AG20443 (cell line): ENCODE results near the gene GRN.
"Not testable (repeated sequence)": the region's sequence is repeated elsewhere in the genome, so short reads cannot be mapped to it uniquely, and the experiment has no call there.

ENCODE experiments used
- DNase-seq: peaks from one replicate; pipeline ENCODE4 v3.0.0; 2012; ENCODE audit warnings: low spot score, mixed read lengths

The GRN gene

DNA sequence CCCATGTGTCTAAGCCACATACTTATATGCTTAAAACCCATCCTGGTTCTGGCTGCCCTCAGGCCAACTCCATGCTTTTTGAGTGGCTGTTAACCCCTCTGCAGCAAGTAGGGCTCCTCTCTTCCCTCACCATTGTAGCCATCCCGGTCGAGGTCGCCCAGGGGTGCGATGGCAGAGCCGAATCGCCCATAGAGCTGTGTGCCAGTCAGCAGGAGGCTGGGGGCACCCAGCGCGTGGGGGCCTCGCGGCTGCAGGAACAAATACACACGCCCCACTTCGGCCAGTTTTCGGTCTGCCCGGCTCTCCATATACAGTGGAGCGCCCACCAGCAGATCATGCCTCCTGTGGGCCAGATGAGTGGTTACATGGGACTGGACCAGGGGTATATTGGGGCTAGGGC, 38.3 kb downstream of the GRN start:
- no peak for DNase-seq

DNA sequence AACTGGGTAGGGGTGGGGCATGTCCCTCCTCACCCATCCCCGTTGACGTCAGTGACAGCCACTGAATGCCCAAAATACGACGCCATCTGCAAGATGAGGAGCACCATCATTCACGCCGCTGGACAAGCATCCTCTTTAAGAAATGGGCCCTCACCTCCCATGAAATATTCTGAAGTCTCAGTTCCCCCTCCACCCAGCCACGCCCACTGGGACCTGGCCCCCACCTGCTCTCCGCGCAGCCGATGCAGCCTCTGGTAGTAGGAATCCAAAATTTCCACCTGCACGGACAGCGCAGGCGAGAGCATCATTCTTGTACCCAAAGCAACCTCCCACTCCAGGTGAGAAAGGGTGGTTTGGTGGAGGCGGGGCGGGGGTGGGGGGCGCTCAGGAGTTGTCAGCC, 38.8 kb downstream of the GRN start:
- no peak for DNase-seq

- DNase-seq = no peak
Observed at GRCh38 chr17:44384281-44384822, 39.2 kb downstream of the GRN start.

GRCh38 chr17:44384823-44385286, 39.8 kb downstream of the GRN start:
- DNase-seq = peak; percentile 46

DNA sequence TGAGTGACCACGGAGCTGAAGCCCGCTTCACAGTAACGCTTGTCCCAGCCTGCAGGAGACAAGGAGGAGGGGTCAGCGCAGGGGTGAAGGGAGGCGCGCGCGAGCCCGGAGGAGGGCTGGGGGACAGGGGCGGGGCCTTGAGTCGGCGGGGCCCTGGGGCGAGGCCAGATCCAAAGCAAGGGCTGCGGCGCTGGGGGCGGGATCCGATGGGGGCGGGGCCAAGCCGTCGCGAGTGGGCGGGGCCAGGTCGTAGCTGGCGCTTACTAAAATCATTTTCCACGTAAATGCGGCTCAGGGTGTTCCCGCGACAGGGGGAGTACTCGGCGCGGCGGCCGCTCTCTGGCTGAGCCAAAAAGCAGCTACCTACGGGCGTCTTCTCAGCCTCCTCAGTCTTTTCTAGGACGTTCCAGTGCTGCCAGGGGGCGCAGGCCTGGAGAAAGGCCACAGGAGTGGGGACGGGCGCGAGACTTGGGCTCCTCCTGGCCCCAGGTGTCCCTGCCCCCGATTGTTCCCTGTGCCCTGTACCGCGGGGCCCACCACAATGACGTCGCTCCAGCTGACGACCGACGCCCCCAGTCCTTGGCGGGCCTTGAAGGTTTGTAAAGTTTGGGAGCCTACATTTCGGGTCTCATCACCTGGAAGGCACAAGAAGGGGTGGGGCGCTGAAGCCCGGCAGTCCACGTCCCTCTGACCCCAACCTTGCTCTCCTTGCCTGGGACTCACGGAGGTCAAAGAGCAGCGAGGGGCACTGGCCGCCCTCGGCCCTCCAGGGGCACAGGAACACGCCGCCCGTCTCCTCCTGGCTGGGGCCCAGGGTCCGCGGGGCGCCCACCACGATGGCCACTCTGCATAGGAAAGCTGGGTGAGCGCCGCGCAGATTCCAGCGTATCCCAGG, 40.4 kb downstream of the GRN start:
- peak; percentile 91 for DNase-seq

GRCh38 chr17:44386182-44386525, 41.1 kb downstream of the GRN start:
- no peak for DNase-seq

DNA sequence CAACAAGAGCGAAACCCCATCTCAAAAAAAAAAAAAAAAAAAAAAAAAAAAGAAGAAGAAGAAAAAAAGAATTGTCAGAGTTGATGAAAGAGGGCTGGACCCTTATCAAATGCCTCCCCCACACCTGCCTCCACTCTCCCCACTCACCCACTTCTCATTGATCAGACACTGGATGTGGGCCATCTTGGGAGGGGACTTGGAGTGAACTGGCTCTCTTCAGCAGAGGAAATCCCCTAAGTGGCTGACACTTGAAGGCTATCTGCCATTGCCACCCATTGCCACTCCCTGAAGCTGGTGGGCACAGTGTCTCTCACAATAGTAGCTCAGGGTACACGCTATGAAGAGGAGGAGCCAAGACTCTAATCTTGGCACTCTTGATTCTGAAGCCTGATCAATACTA, 42.7 kb downstream of the GRN start:
- no peak for DNase-seq

GRCh38 chr17:44389281-44389680, 44.2 kb downstream of the GRN start, which contains the start of gene ITGA2B:
Gene ITGA2B (minus strand): TSS chr17:44389649. CDS start chr17:44389473, 176 bp downstream.
- no peak for DNase-seq

GRCh38 chr17:44389723-44390202, 44.7 kb downstream of the GRN start:
- no peak for DNase-seq

- DNase-seq = no peak
Observed at GRCh38 chr17:44390250-44390870, 45.3 kb downstream of the GRN start.

DNA sequence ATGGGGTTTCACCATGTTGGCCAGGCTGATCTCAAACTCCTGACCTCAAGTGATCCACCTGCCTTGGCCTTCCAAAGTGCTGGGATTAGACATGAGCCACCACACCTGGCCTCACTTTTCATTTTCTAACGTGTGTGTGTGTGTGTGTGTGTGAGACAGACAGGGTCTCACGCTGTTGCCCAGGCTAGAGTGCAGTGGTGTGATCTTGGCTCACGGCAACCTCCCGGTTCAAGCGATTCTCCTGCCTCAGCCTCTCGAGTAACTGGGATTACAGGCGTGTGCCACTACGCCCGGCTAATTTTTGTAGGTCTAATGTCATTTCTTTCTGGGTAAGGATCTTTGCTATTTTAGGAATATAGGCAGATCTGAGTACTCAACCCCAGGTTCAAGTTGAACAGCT, 49.0 kb downstream of the GRN start:
- DNase-seq = not testable (repeated sequence)

DNA sequence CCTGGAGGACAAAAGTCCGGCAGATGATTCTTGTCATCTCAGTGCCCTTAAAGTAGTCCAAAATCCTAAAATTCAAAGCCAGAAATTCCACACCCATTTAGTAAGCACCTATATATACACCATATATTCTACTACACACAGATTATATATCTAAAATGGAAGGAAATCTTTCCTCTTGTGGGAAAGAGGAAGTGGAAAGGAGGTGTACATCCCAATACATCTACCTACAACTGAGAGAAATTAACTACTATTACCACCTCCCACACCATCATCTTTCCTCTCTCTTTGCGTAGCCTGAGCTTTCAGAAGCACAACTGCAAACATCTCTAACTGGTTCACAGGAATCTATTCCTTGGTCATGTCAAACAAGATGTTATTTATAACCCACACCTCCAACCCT, 49.7 kb downstream of the GRN start:
- no peak for DNase-seq

GRCh38 chr17:44396946-44397345, 51.8 kb downstream of the GRN start:
- DNase-seq = no peak

DNA sequence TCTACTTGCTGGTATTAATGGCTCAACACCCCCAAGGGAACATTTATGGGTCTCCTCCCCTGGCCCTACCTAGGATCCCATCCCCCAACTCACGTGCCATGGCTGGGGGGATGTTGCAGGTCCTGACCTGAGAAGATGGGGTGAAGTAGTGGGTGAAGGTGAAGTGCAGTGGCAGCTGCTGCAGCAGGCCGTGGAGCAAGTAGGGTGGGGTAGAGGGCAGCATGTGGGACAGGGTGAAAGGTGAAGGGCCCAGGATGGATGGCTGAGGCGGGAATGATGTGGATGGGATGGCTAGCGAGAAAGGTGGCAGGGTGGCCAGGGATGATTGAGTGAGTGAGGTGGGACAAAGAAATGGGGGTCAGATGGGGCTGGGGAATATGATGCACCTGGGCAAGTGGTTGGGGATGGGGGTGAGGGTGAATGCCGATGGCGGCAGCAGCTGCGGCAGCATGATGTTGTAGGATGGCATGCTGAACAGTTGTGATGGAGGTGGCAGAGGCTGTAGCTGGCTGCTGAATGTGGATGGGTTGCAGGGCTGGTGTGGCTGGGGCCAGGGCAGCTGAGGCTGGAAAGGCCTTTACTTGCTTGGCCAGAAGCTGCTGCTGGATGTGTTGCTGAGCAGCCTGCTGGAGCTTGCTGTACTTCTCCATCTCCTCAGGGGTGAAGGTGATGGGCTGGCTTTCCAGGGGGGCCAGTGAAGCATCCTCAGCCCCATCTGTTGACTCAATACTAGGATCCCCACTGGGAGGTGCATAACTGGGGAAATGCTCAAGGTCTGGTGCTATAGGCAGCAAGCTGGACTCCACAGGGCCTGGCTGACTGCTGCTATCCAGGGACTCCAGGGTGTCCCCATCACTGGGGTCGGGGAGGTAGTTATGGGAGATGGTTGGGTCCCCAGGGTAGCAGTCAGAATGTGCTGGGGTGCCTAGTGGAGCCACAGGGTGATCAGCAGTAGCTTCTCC, 52.7 kb downstream of the GRN start:
- DNase-seq = no peak

DNA sequence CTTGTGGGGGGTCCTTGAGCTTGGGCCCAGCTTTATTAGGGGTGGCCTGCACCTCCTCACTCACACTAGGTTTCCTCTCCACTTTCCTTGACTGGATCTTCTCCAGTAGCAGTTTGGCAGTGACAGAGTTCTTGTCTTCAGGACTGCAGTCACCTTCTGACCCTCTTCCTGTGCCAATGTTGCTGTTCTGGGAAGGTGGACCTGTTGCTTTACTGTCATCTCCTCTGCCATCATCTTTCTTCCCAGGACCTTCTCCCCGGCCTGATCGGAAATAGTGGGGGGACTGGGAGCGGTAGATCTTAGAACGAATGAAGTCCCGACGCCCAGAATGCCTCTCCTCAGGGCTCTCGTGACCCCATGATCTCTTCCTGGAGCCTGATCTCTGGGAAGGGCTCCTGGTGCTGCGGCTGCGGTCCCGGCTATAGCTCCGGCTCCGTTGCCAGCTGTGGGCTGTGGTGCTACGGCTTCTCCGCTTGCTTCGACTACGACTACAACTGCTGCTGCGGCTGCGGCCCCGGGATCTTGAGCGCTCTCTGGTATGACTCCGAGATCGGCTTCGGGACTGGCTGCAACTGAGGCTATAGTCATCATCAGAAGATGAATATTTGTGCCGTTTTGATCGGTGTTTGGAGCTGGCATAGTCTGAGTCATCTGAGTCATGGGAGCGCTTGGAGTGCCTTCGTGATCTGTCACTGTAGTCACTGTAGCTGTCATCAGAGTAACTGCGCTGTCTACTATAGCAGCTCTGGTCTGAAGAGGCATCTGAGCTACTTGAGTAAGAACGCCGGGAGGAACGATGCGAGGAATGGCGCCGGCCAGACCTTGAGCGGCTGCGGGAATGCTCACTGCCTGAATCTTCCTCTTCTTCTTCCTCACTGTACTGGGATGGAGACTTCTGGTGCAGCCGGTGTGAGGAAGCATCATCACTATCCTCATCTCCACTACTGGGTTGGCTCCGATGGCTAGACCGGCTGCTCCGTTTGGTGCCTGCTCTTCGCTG, 53.9 kb downstream of the GRN start:
- no peak for DNase-seq

DNA sequence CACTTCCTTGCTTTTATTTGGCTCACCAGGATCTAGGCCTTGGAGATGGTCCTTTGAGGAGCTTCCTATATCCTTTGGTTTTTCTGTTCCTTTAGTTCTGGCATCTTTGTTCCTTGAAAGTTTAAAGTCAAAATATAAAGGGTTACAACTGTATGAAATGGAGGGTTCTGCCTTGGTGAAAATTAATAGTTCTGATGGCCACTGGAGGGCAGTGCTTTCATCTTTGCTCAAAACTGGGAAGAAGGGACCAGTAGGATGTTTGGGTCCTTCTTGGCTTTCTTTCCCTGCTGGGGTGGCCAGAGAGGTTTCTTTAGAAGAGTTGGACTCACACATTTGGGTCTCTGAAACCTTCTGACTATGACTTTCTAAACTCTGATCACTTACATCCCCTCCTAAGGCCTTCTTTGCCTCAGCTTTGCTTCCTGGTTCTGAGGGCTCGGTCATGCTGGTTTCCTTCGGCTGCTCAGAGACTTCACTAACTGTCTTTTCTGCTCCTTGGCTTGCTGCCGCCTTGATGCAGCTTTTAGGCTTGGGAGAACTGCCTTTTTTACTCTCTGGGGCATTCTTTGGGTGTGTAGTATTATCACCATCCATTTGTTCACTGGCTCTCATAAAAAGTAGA, 55.2 kb downstream of the GRN start:
- peak; percentile 53 for DNase-seq
